SU-DHL-6 (cell line): ENCODE data around the gene TRAF3IP3.

Experiments
- H2AFZ ChIP-seq: fragments of 200-600 bp; sonication (generic); 2 replicates; pipeline ENCODE4 v1.6.1; 2014; ENCODE audit warnings: low read depth, mild to moderate bottlenecking, moderate library complexity, mixed read lengths, antibody characterized with exemption, low read length; ENCODE audit not compliant: severe bottlenecking
- H3F3A ChIP-seq: fragments of 200-600 bp; shearing (Covaris generic); 2 replicates; pipeline ENCODE4 v1.6.0; 2016; ENCODE audit warnings: antibody characterized with exemption, mild to moderate bottlenecking; ENCODE audit not compliant: insufficient read depth
- H3K27ac ChIP-seq: fragments of 200-600 bp; sonication (generic); 2 replicates; pipeline ENCODE4 v1.5.1; 2016; ENCODE audit warnings: low read depth, mild to moderate bottlenecking, low read length, moderate library complexity, mixed read lengths
- H3K27me3 ChIP-seq: fragments of 200-600 bp; sonication (generic), shearing (Covaris generic); 2 replicates; pipeline ENCODE4 v1.6.0; 2014; ENCODE audit warnings: mild to moderate bottlenecking, low read length
- H3K36me3 ChIP-seq: fragments of 200-600 bp; sonication (generic); 2 replicates; pipeline ENCODE4 v1.6.1; 2014; ENCODE audit warnings: mild to moderate bottlenecking, low read length, mixed read lengths
- H3K4me2 ChIP-seq: fragments of 300-600, 200-600 bp; shearing (Covaris generic), sonication (generic); 2 replicates; pipeline ENCODE4 v1.6.0; 2014; ENCODE audit warnings: low read length, low read depth, mild to moderate bottlenecking; ENCODE audit not compliant: poor library complexity, severe bottlenecking
- H3K4me3 ChIP-seq: fragments of 200-600 bp; sonication (generic); 2 replicates; pipeline ENCODE4 v1.5.1; 2014; ENCODE audit warnings: antibody characterized with exemption, low read length, mild to moderate bottlenecking, mixed read lengths; ENCODE audit not compliant: insufficient read depth, poor library complexity, severe bottlenecking
- H3K79me2 ChIP-seq: fragments of 200-600 bp; sonication (generic); 2 replicates; pipeline ENCODE4 v1.6.1; 2014; ENCODE audit warnings: mild to moderate bottlenecking, low read length, moderate library complexity; ENCODE audit not compliant: insufficient read depth
- H3K9ac ChIP-seq: fragments of 200-600 bp; sonication (generic); 2 replicates; pipeline ENCODE4 v1.7.0; 2014; ENCODE audit warnings: mild to moderate bottlenecking, low read length
- H3K9me2 ChIP-seq: fragments of 200-600 bp; sonication (generic); replicated peaks from 2 replicates; pipeline ENCODE4 v1.6.1; 2014; ENCODE audit warnings: low read length; ENCODE audit not compliant: insufficient read depth
- H3K9me3 ChIP-seq: fragments of 200-600 bp; sonication (generic); 2 replicates; pipeline ENCODE4 v1.6.1; 2014; ENCODE audit warnings: low read length, mixed read lengths; ENCODE audit not compliant: insufficient read depth
- H4K20me1 ChIP-seq: fragments of 200-600 bp; sonication (generic); 2 replicates; pipeline ENCODE4 v1.6.1; 2014; ENCODE audit warnings: low read depth, mild to moderate bottlenecking, antibody characterized with exemption, low read length, moderate library complexity, mixed read lengths
- EZH2phosphoT487 ChIP-seq: fragments of 200-600 bp; sonication (generic), shearing (Covaris generic); conservative IDR thresholded peaks from 2 replicates; pipeline ENCODE4 v1.6.1; 2018; ENCODE audit warnings: mild to moderate bottlenecking, antibody characterized with exemption, low read length, moderate library complexity, mixed read lengths
- TF ChIP-seq, protein P1 (sequence below): fragments of 200-600 bp; sonication (generic); IDR thresholded peaks from one replicate; pipeline ENCODE4 v1.5.1; 2017; ENCODE audit warnings: antibody characterized with exemption, mild to moderate bottlenecking, low read length, moderate library complexity; ENCODE audit not compliant: insufficient read depth, poor library complexity, severe bottlenecking

The TRAF3IP3 gene

GRCh38 chr1:209787551-209787950, 31.7 kb downstream of the TRAF3IP3 start:
- Histone ChIP-seq H3K9me3 (no peaks in the 10 kb centered on the region), H3K36me3 (no peaks in the 10 kb centered on the region), H3K27ac (no peak overlapping the region), H2AFZ (no peak overlapping the region), H3K79me2 (peaks cover 17% of the 10 kb centered on the region), H4K20me1 (no peaks in the 10 kb centered on the region), H3K4me2 (no peak overlapping the region), H3F3A (no peaks in the 10 kb centered on the region), H3K9me2 (no peaks in the 10 kb centered on the region), H3K27me3 (no peaks in the 10 kb centered on the region), H3K4me3 (no peak overlapping the region), H3K9ac (no peak overlapping the region)
- TF ChIP-seq EZH2phosphoT487 = no peak
- TF ChIP-seq, protein P1, sequence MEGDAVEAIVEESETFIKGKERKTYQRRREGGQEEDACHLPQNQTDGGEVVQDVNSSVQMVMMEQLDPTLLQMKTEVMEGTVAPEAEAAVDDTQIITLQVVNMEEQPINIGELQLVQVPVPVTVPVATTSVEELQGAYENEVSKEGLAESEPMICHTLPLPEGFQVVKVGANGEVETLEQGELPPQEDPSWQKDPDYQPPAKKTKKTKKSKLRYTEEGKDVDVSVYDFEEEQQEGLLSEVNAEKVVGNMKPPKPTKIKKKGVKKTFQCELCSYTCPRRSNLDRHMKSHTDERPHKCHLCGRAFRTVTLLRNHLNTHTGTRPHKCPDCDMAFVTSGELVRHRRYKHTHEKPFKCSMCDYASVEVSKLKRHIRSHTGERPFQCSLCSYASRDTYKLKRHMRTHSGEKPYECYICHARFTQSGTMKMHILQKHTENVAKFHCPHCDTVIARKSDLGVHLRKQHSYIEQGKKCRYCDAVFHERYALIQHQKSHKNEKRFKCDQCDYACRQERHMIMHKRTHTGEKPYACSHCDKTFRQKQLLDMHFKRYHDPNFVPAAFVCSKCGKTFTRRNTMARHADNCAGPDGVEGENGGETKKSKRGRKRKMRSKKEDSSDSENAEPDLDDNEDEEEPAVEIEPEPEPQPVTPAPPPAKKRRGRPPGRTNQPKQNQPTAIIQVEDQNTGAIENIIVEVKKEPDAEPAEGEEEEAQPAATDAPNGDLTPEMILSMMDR = no peak

- H3K27ac ChIP-seq = no peak overlapping the region
- TF ChIP-seq EZH2phosphoT487 = no peak
- TF ChIP-seq, protein P1 = no peak
- H2AFZ ChIP-seq = no peak overlapping the region
- no peak overlapping the region for H3K4me2 ChIP-seq
- H3K9ac ChIP-seq = no peak overlapping the region
- no peaks in the 10 kb centered on the region for H4K20me1 ChIP-seq
- no peaks in the 10 kb centered on the region for H3K9me2 ChIP-seq
- no peak overlapping the region for H3K4me3 ChIP-seq
- no peaks in the 10 kb centered on the region for H3K36me3 ChIP-seq
- no peaks in the 10 kb centered on the region for H3F3A ChIP-seq
- peaks cover under 1% of the 10 kb centered on the region; the same call in 1 of the 2 replicates for H3K79me2 ChIP-seq
- H3K27me3 ChIP-seq = no peaks in the 10 kb centered on the region
- H3K9me3 ChIP-seq = no peaks in the 10 kb centered on the region
Observed at GRCh38 chr1:209789245-209789644, 33.4 kb downstream of the TRAF3IP3 start.

GRCh38 chr1:209790286-209791193, 34.7 kb downstream of the TRAF3IP3 start:
- Histone ChIP-seq H3K9me3 (no peaks in the 10 kb centered on the region), H3F3A (no peaks in the 10 kb centered on the region), H3K4me2 (no peak overlapping the region), H3K4me3 (no peak overlapping the region), H3K36me3 (no peaks in the 10 kb centered on the region), H3K27me3 (no peaks in the 10 kb centered on the region), H3K9me2 (no peaks in the 10 kb centered on the region), H3K9ac (no peak overlapping the region), H2AFZ (no peak overlapping the region), H3K79me2 (no peaks in the 10 kb centered on the region), H3K27ac (no peak overlapping the region), H4K20me1 (no peaks in the 10 kb centered on the region)
- TF ChIP-seq, protein P1 = no peak
- TF ChIP-seq EZH2phosphoT487 = no peak
